ENCODE results near the gene TMPRSS15.

Gene TMPRSS15

DNA sequence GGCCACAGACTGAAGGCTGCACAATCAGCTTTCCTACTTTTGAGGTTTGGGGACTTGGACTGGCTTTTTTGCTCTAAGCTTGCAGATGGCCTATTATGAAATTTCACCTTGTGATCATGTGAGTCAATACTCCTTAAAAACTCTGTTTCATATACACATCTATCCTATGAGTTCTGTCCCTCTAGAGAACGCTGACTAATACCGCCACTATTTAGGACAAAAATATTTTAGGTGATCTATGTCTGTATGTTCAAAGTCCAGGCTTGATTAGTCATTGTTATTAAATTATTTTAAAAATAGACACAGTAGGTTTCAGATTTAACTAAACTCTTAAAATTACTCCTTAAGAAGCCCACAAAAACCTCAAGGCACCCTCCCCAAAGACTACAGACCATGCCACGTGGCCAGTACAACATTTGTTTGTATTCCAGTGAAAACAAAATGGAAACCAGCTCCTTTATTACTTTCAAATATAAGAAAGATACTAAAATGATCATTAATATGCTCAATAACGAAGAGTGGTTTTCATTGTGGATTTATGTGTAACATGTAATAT, 63.1 kb downstream of the TMPRSS15 start:
- no peak for DNase-seq

DNA sequence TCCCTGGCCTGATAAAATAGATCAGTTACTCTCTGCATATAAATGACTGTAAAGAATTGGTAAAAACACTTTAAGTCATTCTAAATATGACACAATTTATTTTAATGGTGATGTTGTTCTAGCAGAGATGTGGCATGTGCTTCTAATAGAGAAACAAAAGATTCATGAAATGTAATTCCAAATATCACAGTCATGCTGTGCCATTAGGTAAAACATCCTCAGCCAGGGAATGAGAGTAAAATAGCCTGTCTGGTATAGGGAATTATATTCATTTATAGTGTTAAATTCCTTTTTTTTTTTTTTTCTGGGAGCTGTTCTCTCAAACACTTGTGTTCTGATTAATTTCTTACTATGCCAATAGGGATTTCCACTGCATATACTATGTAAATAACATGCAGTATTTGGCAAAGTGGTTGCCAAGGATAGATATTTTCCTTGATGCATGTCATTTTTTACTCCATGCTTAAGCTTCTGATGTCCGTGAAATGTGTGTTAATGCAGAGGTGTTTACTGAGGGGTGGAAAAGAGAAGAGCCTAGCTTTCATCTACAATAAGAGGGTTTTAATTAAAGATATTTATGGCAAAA, 67.8 kb downstream of the TMPRSS15 start:
- no peak for DNase-seq

DNA sequence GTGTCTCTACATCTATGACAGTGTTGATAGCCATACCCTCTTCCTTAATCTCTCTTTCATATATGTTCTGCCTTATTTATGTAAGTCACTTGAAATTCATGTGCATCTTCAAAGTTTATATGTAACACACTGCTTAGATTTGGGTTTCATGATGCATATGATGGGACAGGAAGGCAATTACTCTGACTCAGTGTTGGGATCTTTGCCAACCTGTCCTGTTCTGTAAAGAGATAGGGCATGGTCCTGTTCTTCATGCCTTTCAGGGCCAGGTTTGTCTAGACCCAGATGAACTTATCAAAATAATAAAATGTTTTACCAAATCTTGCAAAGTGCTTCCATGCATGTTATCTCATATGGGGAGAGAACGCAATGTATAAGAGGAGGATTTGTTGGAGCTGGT, 69.5 kb downstream of the TMPRSS15 start:
- no peak for DNase-seq

DNA sequence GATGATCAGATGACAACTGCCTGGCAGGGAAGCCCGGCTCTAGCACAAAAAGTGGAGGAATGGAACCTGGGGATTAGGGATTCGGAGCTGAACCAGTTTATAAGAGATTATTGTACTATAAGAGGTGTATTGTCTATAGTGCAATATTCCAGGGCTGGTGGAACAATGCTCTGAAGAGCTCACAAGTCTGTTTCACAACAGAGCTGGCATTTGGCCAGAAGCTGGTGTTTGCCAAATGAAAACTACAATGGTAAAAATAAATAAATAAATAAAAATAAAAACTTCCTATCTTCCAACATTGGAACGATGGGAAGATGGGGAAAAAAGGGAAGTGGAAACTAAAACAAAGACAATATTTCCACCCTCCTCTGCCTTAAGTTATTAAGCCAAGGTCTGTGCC, 85.4 kb downstream of the TMPRSS15 start:
- DNase-seq = no peak

DNA sequence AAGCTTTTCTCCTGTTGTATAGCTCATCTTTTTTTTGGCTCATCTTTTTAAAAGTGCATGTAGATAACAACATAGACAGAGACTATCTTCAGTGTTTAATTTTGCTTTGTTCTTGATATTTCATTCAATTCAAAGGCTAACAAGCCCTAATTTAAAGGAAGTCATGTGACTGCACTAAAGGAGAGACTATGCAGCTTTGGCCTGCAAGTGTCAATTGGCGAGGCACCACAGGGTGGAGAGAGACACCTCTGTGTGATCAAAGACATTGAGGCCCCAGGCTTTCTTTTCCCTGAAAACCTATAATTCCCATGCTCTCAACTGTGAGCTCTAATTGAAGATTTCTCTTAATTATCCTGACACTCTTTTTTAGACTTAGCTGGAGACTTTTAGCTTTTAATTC, 105.4 kb downstream of the TMPRSS15 start:
- DNase-seq = no peak

DNA sequence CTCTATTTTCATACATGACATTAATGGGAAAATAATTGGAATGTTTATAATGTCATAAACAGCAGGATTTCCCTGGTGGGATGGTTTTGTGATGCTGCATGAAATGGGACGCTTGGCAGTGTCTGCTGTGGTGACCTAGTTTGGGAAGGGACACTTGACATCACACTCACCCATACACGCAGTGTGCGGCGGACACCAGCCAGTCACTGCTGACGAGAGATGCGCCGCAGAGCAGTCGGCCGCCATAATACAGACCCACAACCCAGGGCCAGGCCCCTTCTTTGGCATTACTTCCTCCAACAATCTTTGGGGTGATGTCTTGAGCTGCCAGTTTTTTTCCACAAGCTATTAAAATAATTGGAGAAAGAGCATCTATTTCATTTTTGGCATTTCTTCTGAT, 109.5 kb downstream of the TMPRSS15 start:
- no peak for DNase-seq

DNA sequence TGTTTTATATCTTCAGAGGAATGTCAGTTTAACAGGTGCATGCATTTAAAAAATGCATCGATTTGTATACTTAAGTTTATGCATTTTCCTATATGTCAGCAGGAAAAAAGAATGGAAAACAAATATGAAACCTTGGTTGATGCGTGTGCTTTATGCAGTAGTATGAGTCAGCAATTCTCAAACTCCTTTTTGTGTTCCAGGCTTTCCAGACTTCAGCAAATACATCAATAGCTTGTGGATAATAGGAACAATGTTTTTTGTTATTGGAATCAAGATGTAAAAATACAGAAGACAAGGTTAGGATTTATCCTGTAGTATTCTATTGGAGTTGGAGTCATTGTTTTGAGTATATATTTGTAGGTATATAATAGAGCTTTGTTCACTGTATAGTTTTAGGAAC, 113.7 kb downstream of the TMPRSS15 start:
- no peak for DNase-seq

DNA sequence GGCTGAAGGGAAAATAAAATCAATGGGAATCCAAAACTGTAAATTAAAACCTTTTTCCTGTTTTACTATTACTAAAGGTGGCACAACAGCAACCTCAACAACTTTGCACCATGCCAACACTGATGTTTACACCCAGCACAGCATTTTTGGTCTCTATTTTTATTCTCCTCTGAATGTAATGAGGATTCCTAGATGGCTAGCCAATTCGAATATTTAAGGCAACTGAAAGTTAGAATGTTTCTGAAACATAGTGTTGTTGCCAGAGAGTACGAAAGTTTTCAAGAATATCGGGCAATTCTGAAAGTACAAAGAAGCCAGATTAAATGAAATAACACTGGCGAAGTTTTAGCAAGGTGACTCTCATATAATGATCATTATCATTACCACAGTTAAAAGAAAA, 118.2 kb downstream of the TMPRSS15 start:
- DNase-seq = no peak

DNA sequence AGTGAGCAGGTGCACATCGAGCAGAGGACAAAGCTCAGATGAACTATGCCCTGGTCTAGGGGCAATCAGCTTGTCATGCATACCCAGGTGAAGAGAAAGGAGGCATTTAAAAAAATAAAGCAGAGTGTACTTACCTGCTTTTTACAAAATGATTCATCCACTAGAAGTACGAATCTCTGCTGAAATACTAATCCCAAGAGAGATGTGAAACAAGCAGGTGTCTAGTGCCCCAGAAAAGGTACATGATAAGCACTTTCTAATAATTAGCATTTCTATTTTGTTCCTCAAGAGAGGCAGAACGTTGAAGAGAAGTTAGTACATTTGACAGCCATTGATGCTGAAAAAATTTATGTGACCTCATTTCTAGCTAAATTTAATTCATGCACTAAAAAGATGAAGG, 127.8 kb downstream of the TMPRSS15 start:
- no peak for DNase-seq

DNA sequence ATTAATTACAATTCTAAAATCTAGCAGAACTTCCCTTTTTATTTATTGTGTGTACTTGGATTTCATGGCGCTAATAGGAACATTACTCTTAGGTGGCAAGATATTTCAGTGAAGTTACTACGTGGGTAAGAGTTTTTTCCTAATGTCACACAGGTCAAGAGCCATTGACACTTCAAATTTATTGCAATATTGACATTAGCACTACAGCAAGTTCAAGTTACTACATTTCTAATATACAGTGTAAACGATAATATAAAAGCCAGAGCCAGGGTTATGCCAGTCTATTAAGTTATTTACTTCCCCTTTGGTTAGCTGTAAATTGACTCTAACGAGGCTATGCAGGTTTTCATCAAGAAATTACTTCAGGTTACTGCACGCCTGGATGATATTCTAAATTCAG, 129.2 kb downstream of the TMPRSS15 start:
- DNase-seq = no peak

DNA sequence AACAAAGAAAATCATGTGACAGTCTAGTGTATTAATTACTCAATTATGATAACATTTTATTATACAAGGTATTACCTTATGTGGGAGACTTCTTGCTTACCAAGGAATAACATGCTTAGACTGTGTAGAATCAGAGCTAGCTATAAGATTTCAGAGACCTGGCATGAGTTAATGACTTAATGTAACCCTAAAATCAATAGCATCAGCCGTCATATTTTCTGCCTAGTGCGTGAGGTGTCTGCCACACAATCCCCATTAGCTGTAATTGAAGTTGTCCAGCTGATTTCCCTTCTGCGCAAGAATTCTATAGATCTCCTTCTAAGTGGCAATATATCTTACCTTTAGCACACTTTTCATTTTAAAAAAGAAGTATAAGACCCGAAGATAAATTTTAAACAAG, 130.2 kb downstream of the TMPRSS15 start:
- DNase-seq = no peak

DNA sequence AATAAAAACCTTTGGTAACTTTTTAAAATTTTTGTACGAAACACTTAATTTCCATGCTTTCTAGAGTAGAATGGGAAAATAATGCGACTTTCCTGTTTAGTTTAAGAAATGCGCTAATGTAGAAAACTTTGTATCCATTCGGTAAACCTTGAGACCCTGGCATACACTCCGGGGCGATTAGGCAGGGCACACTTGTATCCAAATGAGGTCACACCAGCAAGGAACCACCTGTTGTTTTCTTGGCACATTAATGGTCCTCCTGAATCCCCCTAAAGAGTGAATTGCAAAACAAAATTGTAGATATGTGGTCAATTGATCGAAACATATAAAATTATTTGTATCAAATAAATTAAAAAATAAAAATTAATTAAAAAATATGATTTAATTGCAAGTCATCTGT, 133.7 kb downstream of the TMPRSS15 start:
- no peak for DNase-seq

DNA sequence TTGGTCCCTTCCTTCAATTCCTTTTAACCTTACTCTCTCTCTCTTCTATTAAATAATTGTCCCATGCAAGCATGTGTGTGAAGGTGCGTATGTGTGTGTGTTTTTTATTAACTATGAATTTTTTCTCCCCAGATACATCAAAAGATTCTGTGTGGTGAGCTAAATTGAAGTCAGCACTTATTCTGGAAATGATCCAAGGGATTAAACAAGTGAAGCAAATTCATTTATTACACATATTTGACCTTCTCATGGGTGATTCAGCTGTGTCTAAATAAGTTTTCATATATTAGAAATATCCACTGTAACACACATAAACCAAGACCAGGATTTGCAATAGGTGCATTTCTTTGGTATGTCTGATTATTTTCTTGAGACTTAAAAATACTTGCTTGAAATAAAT, 134.7 kb downstream of the TMPRSS15 start:
- DNase-seq = no peak

DNA sequence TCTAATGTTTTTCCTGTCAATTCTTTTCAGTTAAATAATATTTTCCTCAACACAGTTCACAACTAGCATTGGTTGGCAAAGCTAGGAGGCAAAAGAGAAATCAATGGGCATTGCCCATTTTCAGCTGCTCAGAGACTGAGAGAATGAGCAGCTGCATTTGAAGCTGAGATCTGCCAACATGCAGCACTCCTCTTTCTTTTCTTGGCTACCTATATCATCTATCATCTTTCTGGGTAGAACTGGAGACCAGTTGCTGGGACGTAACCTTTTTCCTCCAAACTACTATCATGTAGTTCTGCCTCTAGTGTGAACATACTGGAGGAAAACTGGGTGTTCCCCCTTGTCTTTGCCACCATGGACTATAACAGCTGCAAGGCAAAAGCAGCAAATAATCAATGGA, 136.1 kb downstream of the TMPRSS15 start:
- no peak for DNase-seq

DNA sequence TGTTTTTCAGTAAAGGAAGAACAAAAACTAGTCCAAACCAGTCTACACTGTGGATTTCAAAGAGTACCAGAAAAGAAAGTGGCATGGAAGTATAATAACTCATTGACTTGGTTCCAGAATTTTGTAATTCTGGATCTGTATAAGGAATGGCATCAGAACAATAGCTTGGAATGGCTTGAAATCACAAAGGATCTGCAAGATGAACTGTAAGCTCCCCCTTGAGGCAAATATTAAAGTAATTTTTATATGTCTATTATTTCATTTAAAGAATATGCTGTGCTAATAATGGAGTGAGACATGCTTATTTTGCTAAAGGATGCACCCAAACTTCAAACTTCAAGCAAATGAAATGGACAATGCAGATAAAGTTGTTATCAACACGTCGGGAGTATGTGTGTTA, 137.6 kb downstream of the TMPRSS15 start:
- no peak for DNase-seq

DNA sequence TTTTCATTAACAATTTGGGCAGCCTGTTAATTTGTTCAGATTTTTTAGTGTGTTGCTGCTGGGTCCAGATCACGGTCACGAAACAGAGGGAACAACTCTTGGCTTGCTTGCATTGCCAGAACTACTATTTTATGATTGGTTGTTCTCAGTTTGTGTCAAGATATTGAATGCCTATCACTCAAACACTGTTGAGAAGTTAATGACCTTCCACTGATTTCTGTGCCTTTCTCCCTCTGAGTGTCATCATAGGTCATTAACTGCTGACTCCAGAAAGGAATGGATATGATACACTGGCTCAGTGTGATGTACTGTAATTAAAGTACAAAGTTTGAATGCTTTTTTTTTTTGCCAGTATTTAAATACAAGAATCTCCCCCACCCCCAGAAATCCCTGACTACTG, 149.8 kb downstream of the TMPRSS15 start:
- DNase-seq = no peak

DNA sequence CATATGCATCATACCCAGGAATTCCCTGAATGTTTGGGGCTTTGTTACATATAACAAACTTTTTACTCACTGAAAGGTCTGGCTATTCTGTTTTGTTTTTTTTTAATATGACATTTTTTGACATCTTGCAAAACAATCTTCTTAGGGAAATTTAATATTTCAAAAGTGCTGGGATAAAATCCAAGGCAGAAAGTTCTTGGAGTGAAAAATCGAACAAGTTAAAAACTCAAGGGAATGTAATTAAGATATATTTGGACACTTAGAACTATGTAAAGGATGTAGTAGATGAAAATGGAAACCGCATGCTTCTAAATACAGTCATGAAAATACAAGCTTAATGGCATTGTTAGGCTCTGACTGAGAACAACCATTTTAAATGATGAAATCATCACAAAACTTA, 150.4 kb downstream of the TMPRSS15 start:
- DNase-seq = no peak

DNA sequence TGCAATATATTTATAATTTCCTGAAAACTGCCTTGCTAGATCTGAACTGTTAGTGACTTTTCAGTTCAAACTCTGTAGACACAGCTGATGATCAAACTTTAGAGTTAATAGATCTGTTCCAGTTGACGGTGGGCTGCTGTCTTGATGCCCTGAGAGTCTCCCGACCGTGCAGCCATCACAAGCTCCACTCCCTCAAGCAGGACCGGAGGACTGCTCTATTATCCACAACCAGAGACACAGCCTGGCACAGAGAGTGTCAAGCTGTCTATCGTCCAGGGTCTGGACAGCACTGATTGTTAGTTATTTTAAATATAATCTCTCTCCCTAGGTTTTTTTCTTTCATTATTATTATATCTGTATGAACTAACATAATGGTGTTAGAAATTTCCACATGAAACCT, 150.9 kb downstream of the TMPRSS15 start:
- DNase-seq = no peak

DNA sequence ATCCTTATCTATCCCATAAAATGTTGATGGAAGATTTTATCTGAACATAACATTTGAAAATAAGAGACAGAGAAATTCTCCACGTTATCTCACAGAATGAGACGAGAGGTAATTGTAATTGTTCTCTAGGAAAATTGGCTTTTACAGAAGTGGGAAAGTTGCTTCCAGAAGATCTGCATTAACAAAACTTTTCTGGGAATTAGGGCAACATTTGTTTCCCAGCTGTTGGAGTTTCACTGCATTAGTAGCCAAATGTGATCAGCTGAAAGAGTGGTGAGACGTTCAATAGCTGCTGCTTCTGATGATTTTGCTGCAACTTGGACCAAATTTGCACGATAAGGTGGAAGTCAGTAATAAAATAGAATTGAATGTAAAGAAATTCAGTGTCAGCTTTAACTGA, 151.3 kb downstream of the TMPRSS15 start:
- no peak for DNase-seq

DNA sequence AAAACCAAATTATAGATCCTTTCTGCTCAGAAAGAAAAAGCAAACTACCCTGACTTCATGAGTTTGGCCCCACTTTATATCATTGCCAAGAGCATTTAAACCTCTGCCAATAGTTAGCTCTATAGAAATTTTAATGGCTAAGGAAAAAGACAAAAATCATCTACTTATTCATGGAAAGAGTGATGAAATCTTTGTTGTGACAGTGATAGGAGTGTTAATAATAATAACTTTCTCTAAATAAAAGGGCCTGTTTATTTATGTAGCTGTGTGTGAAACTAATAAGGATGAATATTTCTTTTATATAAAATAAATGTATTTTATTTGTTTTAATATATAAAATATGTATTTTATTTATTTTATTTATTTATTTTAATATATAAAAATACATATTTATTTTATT, 152.5 kb downstream of the TMPRSS15 start:
- no peak for DNase-seq

DNA sequence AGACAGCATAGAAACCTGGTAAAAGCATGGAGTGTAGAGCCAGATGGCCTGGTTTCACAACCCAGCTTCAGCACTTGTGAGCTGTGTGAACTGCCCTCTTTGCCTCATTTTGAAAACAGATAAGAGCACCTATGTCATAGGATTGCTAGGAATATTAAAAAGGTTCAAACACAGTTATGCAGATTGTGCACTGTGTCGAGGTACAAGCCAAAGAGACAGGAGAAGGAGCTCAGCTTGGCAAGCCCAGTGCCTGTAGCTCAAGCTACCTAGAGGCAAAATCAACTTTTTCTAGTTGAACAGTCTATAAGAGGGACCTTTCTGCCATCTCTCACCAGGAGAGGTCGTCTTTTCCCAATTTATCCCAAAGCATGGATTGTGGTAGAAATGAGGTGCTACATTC, 153.9 kb downstream of the TMPRSS15 start:
- DNase-seq = no peak

DNA sequence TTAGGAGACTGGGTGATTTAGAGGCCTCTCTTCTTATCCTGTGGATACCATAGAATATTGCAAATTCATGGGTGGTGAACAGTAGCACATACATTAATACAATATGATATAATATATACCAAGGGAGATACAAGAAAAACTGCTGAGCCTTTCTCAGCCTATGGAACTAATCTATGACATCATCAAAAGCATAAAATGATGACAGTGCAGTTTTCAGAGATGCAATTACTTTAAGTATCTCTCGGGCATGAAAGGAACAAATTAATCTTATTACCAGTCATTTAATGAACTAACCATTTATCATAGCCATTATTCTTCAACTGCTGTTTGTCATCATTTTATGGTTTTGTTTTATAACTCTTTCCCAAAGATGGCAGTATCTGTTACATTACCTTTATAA, 155.4 kb downstream of the TMPRSS15 start:
- no peak for DNase-seq

DNA sequence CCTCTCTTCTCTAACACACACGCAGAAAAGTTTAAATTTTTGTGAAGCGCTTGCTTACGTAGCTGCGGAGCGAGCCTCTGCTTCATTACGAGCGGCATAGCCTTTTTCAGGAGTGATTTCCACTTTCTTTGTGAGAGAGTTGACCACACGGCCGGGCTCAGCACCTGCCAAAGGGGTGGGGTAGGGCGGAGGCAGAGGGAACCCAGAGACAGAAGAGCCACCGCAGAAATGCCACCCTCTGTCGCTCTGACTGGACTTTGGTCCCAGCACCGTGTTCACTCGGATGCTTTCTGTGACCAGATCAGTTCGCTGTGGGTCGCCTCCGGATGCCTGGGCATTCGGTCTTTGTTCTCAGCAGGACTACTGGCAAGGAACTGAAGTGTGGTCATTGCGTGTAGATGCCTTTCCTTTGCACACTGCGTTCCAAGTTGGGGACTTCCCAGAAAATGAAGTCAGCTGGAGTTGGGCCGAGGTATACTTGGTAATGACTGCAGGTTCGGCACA, 158.1 kb downstream of the TMPRSS15 start:
- DNase-seq = no peak

DNA sequence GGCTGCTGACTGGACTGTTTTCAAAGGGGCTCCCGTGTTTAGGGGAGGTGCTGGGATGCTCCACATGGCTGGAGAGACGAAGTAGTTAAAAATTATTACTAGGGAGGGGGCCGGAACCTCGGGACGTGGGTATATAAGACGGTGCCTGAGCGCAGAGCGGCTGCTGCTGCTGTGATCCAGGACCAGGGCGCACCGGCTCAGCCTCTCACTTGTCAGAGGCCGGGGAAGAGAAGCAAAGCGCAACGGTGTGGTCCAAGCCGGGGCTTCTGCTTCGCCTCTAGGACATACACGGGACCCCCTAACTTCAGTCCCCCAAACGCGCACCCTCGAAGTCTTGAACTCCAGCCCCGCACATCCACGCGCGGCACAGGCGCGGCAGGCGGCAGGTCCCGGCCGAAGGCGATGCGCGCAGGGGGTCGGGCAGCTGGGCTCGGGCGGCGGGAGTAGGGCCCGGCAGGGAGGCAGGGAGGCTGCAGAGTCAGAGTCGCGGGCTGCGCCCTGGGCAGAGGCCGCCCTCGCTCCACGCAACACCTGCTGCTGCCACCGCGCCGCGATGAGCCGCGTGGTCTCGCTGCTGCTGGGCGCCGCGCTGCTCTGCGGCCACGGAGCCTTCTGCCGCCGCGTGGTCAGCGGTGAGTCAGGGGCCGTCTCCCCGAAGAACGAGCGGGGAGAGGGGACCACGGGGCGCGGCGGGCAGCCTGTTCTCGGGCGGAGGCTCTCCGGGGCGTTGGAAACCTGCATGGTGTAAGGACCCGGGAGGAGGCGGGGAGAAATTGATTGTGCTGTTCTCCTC, 158.7 kb downstream of the TMPRSS15 start, which contains the start of gene CHODL:
CHODL (plus strand) TSS at position 163 of the 793 bp plus-strand sequence; CDS start at position 554, 391 bp downstream.
- no peak for DNase-seq
